SHP77 treated with DMSO at 0.1 percent for 48 hours (cell line): Measurements from ENCODE around the gene PHLDA3.

Experiments
- DNase-seq: peaks from one replicate; lab custom pipeline; 2025; lab: John Stamatoyannopoulos, UW

Gene PHLDA3

DNA sequence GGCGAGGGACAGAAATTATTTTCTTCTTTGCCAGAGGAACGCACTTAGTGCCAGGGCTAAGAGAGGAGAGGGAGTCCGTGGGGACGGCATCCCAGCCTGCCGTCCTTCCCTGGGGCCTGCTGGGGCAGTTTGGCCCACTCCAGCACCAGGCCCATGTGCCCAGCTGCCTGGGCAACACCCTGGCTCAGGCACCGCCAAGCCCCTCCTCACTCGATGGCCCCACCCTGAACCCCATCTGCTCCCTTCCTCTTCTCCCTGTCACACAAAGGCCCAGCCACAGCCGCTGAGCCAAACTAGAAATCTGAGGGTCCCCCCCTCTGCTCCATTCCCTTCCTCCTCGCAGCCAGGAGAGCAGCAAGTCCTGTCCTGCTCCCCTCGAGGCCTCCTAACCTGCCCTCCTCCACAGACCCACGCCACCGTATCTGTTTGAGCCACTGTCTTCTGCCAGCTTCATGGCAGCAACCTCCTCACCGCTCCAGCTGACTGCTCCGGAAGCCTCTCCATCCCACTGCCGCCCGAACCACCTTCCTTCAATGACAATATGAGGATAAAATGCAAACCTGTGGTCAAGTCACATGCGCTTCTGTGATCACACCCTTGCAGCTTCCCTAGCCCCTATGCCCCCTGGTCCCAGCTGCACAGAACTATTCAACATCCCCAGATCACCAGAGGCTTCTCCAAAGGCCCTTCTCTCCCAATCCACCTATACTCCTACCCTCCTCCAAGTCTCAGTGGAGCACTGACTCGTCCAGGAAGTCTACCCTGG is 39.1 kb downstream of the PHLDA3 start:
- no peak for DNase-seq

- DNase-seq: no peak
Measured at GRCh38 chr1:201427963-201428362, 41.0 kb downstream of the PHLDA3 start.

GRCh38 chr1:201426479-201427310 is 42.3 kb downstream of the PHLDA3 start:
- no peak for DNase-seq

DNA sequence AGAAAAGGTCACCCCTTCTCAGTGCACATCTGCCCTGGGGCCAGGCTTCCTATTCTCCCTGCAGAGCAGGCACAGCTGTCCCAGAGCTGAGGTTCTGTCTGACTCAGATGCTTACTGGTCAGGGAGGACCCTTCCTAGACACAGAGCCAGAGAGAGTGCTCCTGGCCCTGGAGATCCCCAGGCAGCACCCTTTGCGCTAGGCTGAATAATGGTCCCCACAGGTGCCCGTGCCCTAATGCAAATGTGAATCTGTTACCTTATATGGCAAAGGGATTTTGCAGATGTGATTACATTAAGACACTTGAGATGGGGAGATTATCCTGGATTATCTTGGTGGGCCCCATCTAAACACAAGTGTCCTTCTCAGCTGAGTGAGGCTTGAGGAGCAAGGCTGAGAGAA is 44.8 kb downstream of the PHLDA3 start:
- no peak for DNase-seq

- no peak for DNase-seq
Measured at GRCh38 chr1:201423655-201424054, 45.3 kb downstream of the PHLDA3 start.

- DNase-seq: no peak
Measured at GRCh38 chr1:201422436-201423030, 46.5 kb downstream of the PHLDA3 start.

- DNase-seq: no peak
Measured at GRCh38 chr1:201422026-201422425, 47.0 kb downstream of the PHLDA3 start.

- no peak for DNase-seq
Measured at GRCh38 chr1:201421041-201421440, 47.9 kb downstream of the PHLDA3 start.

DNA sequence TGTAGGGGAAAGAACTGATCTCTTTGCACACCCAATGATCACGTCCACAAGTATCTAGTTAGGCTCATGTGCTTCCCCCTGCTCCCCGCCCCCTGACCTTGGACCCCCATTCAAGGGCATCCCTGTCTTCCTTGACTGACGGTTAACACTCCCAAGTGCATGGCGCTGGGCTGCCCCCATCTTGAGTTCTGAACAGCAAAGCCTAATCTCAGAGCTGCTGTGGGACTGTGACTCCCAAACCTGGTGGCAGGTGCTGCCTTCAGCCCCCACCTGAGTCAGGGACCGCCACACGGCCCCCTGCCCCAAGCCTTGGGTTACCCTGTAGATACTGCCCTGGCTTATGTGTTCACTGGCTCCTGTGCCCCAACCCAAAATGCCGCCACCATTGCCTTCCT is 48.4 kb downstream of the PHLDA3 start:
- no peak for DNase-seq

GRCh38 chr1:201419746-201420607 is 49.0 kb downstream of the PHLDA3 start:
- DNase-seq: no peak

DNA sequence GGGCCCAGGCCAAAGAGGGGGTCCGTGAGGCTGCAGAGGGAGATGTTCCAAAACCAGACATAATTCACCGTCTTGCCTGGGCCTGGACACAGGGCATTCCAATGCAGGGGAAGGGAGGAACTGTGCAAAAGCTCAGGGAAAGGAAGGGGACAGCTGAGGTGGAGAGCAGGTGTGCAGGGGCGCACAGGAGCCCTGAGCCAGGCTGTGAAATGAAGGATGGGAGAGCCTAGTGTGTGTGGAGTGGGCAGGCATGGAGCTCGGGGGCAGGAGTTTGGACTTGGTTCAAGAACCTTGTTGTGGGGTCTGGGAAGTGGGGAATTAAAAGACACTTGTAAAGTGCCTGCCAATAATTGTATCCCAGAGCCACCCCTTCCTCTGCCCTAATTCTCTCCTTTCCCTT is 49.7 kb downstream of the PHLDA3 start:
- DNase-seq: no peak

DNA sequence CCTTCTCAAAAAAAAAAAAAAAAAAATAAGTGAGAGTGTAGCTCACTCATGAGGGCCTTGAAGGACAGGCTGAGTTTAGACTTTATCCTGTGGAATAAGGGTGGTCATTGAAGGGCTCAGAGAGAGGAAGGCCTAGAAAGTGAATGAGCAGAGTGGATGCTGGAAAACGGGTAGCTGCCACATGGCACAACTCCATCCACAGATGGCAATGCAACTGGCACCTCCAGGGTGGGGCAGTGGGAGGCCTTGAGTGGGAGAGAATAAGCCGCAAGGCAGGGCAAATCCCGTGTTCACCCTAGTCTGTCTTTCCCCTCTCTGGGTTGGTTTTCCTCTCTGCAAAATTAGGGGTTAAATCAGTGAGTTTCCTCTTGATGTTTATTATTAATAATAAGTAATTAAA is 50.5 kb downstream of the PHLDA3 start:
- no peak for DNase-seq
